ENCODE data around the gene FOXD1.

The FOXD1 gene

DNA sequence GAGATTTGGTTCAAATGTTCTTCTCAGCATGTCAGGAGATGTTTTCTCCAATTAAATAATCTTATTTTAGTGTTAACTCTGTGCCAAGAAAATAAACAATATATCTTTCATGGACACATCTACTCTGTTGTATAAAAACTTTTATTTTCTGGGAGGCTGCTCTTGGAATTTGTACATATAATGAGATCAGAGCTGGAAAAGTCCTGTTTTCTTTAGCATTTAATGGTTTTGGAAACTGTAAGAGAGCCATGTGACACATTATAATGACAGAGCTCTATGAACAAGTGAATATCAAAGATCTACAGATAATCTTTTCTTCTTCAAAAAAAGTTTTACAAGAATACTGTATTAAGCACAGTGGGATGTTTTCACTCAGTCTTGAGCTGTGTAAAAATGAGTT is 48.8 kb downstream of the FOXD1 start:
- Histone ChIP-seq H3K4me1 (ENCODE audit: control insufficient read depth, insufficient read depth, low read length) (no peaks in the 10 kb centered on the region), H3K9ac (ENCODE audit: low read depth, low read length) (no peak overlapping the region), H3K9me3 (replicated peaks; ENCODE audit: low read length) (no peaks in the 10 kb centered on the region), H3K27me3 (ENCODE audit: control insufficient read depth, insufficient read depth, low read length) (peaks cover 4% of the 10 kb centered on the region), H3K36me3 (ENCODE audit: insufficient read depth, low read length) (no peaks in the 10 kb centered on the region), H3K4me2 (ENCODE audit: low read length) (no peak overlapping the region), H3K4me3 (ENCODE audit: low read length) (no peak overlapping the region)

Data from skeletal muscle satellite cell (primary cell).